Measurements from ENCODE around the gene EGLN3.
"Not testable (repeated sequence)": the region's sequence is repeated elsewhere in the genome, so short reads cannot be mapped to it uniquely, and the experiment has no call there.

DNA sequence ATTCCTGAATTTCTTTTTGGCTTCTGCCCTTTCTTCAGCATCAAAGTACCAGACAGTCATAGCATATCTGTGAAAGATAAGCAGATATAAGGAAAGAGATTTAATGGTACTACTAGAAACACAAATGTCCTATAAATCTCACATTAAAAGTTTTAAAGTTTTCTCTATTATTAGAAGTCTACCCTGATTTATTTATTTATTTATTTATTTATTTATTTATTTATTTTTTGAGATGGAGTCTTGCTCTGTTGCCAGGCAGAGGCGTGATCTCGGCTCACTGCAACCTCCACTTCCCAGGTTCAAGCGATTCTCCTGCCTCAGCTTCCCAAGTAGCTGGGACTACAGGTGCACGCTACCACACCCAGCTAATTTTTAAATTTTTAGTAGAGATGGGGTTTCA, 23.9 kb downstream of the EGLN3 start:
- TF ChIP-seq, protein P1, sequence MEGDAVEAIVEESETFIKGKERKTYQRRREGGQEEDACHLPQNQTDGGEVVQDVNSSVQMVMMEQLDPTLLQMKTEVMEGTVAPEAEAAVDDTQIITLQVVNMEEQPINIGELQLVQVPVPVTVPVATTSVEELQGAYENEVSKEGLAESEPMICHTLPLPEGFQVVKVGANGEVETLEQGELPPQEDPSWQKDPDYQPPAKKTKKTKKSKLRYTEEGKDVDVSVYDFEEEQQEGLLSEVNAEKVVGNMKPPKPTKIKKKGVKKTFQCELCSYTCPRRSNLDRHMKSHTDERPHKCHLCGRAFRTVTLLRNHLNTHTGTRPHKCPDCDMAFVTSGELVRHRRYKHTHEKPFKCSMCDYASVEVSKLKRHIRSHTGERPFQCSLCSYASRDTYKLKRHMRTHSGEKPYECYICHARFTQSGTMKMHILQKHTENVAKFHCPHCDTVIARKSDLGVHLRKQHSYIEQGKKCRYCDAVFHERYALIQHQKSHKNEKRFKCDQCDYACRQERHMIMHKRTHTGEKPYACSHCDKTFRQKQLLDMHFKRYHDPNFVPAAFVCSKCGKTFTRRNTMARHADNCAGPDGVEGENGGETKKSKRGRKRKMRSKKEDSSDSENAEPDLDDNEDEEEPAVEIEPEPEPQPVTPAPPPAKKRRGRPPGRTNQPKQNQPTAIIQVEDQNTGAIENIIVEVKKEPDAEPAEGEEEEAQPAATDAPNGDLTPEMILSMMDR (IDR thresholded peaks at IDR 0.05; ENCODE audit: insufficient read depth, low read length, poor library complexity, severe bottlenecking): not testable (repeated sequence)
- not testable (repeated sequence) for TF ChIP-seq EZH2phosphoT487 (conservative IDR thresholded peaks at IDR 0.05; ENCODE audit: low read length)

All from SU-DHL-6 (cell line).